GM19468 (cell line): ENCODE measurements around the gene ZFP36.
"Not testable (repeated sequence)": the region's sequence is repeated elsewhere in the genome, so short reads cannot be mapped to it uniquely, and the experiment has no call there.

Experiments
- ATAC-seq: cut with Tn5 transposase; IDR thresholded peaks from one replicate; pipeline ENCODE4 v1.9.1; 2021; ENCODE audit warnings: mild to moderate bottlenecking, moderate library complexity, moderate number of reproducible peaks; ENCODE audit not compliant: unreplicated experiment; ENCODE audit errors: extremely low read depth

The ZFP36 gene

DNA sequence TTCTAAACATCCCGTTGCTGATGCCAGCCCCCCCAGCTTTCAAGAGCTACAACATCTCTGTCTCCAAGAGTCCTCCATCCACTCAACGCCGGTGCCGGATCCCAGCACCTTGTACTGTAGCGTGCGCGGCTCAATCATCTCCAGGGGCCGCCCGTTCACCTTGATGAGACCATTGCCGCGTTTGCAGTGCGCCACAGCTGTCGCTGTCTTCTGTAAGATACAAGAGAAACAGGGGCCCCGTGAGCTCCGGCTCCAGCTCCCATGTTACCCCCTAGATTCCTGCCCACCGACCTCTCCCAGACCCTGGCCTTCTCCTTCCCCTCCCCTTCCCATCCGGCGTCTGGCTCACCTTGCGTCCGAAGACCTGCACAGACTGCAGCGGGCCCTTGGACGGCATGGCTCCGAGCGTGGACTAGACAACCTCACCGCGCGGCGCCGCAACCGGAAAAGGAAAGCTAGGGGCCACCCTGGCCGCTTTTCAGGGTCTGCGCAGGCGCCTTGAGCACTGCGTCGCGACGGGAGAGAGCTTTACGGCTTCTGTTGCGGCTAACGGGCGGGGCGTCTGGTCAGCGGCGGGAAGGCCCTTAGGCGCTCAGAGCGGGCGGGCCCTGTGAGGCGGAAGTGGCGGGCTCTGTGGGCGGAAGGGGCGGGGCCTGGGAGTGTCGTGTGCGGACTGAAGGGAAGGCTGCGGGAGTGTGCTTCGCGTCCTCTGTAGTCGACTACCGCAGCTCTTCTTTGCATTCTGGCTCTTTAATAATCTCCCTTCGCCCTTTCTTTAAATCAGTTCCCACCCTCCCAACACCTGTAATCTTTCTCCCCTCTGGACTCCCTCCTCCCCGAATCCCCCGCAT is 29.1 kb downstream of the ZFP36 start, which contains the start of gene RPS16:
TSS of gene RPS16 (minus strand) at position 451 of the 851 bp plus-strand sequence. CDS start at position 397, 54 bp downstream.
- ATAC-seq, result peak; percentile 80

DNA sequence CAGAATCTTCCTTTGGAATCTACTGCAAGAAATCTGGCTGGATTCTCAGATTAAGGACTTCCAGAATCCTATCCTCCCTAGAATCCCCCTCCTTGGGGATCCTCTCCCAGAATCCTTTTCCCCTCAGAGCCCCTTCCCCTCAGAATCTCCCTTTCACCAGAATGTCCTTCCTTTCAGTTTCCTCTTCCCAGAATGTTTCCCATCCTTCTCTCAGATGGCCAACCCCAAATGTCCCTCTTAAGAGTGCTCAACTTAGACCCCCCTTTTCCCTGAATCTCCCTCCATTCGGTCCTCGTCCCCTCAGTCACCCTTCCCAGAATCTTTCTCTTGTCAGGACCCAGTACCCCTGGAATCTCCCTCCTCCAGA is 29.7 kb downstream of the ZFP36 start:
- no peak for ATAC-seq

DNA sequence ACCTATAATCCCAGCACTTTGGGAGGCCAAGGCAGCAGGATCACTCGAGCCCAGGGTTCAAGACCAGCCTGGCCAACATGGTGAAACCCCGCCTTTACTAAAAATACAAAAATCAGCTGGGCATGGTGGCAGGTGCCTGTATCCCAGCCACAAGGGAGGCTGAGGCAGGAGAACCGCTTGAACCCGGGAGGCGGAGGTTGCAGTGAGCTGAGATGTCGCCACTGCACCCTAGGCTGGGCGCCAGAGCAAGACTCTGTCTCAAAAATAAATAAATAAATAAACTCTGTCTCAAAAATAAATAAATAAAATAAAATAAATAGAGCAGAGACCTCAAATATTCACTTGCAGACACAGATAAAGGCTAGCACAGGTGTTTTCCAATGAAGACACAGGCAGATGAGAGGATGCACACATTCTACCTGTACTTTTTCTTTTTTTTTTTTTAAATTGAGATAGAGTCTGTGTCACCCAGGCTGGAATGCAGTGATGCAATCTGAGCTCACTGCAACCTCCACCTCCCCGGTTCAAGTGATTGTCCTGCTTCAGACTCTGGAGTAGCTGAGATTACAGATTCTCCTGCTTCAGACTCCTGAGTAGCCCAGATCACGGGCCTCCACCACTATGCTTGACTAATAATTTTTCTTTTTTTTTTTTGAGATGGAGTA is 31.8 kb downstream of the ZFP36 start:
- ATAC-seq, result no peak

DNA sequence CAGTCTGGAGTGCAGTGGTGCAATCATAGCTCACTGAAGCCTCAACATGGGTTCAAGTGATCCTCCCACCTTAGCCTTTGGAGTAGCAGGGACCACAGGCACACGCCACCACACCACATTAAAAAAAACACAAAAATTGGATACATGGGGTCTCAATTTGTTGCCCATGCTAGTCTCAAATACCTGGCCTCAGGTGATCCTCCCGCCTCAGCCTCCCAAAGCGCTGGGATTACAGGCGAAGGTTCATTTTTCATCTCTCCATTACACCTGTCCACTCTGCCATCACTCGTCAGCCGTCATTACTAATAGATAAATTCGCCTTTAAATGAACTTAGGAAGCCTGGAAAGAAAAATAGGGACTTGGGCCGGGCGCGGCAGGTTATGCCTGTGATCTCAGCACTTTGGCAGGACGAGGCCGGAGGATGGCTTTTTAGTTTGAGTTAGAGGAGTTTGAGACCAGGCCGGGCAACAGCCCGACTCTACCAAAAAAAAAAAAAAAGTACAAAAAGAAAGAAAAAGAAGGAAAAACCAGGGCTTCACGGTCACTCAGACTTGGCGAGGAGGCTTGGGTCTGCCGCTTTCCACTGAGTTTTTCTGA is 38.0 kb downstream of the ZFP36 start:
- ATAC-seq, result no peak

DNA sequence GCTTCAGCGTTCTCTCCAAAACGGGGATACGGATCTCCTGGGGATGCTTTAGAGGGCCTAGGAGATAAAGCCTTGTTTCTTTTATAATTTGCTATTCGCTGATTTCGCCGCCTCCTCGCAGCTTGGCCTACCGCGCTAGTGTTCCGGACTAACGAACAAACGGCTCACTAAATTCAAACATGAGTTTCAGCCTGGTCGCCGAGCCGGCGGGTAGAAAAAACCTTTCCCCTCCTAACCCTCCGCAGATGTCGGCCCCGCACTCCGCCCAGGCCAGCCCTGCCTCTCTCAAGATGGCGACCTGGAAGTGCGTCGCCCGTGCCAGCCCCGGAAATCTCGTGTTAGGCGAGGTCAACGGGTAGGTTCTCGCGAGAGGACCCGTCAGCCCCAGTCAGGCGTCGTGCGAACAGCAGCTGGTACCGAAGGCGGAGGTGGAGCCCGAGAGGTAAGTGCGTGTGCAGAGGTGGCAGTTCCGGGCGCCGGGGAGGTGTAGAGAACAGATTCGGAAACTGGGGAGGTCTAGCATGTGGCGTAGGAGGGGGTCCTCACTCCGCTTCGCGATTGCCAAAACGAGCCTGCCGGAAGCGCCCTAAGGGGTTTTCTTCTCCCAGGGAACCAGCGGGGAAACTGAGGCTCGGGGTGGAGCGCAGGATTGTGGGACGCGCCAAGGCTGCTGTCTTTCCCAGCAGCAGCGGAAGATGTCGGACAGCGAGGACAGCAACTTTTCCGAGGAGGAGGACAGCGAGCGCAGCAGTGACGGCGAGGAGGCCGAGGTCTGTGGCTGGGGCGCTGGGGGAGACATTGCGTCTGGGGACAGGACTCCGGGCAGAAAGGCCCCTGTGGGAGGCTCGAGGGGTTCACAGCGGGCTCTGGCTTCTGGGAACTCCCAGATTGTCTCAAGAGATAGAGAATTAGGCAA is 38.8 kb downstream of the ZFP36 start, which contains the start of gene SUPT5H:
TSS of gene SUPT5H (plus strand) at position 387 of the 916 bp plus-strand sequence. CDS start at position 696, 309 bp downstream.
- peak; percentile 62 for ATAC-seq

DNA sequence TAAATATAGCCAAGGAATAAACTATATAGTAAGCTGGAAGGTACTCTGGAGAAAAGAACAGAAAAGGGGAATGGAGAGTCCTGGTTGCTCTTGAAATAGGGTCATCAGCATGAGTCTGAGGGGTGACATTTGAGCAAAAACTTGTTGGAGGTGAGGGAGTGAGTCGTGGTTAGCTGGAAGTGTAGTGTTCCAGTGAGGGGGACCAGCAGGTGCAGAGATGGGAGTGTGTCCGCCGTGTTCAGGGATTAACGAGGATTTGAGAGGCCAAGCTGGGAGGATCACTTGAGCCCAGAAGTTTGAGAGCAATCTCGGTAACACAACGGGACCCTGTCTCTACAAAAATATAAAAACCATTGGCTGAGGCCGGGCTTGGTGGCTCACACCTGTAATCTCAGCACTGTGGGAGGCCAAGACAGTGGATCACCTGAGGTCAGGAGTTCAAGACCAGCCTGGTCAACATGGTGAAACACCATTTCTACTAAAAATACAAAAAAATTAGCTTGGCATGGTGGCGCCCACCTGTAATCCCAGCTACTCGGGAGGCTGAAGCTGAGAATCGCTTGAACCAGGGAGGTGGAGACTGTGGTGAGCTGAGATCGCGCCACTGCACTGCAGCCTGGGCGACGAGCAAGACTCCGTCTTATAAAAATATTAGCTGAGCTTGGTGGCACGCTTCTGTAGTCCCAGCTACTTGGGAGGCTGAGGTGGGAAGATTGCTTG is 39.9 kb downstream of the ZFP36 start:
- no peak for ATAC-seq

DNA sequence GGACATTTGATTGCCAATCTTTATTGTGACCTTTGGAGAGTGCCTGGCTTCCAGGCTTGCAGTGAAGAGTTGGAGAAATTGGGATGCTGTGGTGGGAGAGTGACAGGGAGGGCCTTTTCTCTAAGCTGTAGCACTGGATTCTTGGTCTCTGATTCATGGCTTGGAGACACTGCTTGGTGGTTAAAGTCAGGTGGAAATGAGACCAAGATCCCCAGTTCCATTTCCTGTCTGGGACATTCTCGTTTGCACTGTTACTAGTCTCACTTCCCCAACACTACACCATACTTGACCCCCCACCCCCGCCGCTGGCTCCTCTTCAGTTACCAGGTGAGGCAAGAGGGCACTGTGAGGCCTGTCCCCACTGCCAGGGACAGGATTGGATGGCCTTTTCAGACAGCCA is 41.6 kb downstream of the ZFP36 start:
- no peak for ATAC-seq

DNA sequence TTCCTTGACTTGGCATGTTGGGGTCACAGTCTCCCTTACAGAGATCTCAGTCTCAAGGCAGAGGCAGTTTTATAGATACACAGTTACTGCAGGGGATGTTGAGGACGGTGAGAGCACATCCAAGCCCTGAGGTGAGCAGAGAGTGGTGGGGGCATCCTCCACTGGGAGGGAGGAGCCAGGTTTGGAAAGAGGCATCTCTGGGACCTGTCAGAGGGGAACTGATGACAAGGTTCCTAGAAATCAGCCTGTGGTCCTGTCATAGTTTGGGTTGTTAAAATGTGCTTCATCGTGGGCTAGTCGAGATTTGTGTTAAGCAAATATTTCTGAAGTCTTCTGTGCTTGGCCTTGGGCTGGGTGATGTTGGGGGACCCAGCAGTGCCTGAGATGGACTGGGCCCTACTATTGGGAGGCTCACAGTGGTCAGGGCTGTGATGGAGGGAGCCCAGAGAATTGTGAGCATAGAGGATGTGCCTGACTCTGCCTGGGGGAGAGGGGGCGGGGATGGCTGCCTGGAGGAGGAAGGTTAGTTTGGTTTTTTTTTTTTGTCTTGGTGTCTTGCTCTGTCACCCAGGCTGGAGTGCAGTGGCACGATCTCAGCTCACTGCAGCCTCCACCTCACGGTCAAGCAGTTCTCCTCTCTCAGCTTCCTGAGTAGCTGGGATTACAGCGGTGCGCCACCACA is 42.6 kb downstream of the ZFP36 start:
- no peak for ATAC-seq

DNA sequence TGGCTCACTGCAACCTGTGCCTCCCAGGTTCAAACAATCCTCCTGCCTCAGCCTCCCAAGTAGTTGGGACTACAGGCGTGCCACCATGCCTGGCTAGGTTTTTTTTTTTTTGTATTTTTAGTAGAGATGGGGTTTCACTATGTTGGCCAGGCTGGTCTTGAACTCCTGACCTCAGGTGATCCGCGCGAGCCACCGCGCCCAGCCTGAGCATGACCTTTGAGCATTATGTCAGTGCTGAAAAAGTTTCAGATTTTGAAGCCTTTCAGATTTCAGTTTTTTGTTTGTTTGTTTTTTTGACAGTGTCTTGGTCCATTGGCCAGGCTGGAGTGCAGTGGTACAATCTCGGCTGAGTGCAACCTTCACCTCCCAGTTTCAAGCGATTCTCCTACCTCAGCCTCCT is 44.6 kb downstream of the ZFP36 start:
- not testable (repeated sequence) for ATAC-seq
